ENCODE data around the gene RHOD.

RHOD gene

GRCh38 chr11:67102664-67103063, 46.0 kb downstream of the RHOD start:
- peaks cover 0 to 14% (median 10%) of the 10 kb centered on the region in 5 donors for H3K4me1 ChIP-seq (ENCODE audit: control insufficient read depth in 5 of 5, insufficient read depth in 5 of 5, low read length in 5 of 5)
- H3K36me3 ChIP-seq (ENCODE audit: control insufficient read depth in 5 of 5, insufficient read depth in 5 of 5, low read length in 5 of 5): no peaks in the 10 kb centered on the region
- no peak overlapping the region for H3K9ac ChIP-seq (ENCODE audit: low read length in 5 of 5)
- no peaks in the 10 kb centered on the region for H3K27me3 ChIP-seq (ENCODE audit: control insufficient read depth in 5 of 5, insufficient read depth in 4 of 5, low read length in 5 of 5)
- no peak overlapping the region for H3K4me3 ChIP-seq (ENCODE audit: low read depth in 1 of 5, low read length in 5 of 5)
- no peaks in the 10 kb centered on the region for H3K9me3 ChIP-seq (ENCODE audit: control insufficient read depth in 5 of 5, low read length in 5 of 5)
- no peak overlapping the region for H3K27ac ChIP-seq (ENCODE audit: low read depth, low read length)

DNA sequence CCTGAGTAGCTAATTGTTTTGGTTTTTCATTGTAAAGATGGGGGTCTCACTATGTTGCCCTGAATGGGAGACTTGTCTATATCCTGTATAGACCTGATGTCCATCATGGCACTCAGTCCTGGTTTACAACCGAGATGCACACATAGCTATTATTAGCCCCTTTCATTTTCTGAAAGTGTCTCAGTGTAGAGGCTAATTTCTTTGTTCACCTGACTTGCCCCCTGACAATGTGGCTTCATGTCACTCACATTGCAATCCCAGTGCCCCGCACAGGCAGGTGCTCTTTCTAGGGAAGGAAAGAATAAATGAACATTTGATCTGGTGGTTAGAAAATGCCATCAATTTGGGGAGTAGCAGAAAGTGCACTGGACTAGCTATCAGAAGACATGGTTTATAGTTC, 49.3 kb downstream of the RHOD start:
- H3K9me3 ChIP-seq (ENCODE audit: control insufficient read depth in 5 of 5, low read length in 5 of 5): no peaks in the 10 kb centered on the region
- H3K4me1 ChIP-seq (ENCODE audit: control insufficient read depth in 5 of 5, insufficient read depth in 5 of 5, low read length in 5 of 5): peaks cover 0 to 6% (median 4%) of the 10 kb centered on the region in 5 donors
- H3K4me3 ChIP-seq (ENCODE audit: low read depth in 1 of 5, low read length in 5 of 5): no peak overlapping the region
- H3K36me3 ChIP-seq (ENCODE audit: control insufficient read depth in 5 of 5, insufficient read depth in 5 of 5, low read length in 5 of 5): no peaks in the 10 kb centered on the region
- no peak overlapping the region for H3K27ac ChIP-seq (ENCODE audit: low read depth, low read length)
- no peak overlapping the region for H3K9ac ChIP-seq (ENCODE audit: low read length in 5 of 5)
- H3K27me3 ChIP-seq (ENCODE audit: control insufficient read depth in 5 of 5, insufficient read depth in 4 of 5, low read length in 5 of 5): no peaks in the 10 kb centered on the region

DNA sequence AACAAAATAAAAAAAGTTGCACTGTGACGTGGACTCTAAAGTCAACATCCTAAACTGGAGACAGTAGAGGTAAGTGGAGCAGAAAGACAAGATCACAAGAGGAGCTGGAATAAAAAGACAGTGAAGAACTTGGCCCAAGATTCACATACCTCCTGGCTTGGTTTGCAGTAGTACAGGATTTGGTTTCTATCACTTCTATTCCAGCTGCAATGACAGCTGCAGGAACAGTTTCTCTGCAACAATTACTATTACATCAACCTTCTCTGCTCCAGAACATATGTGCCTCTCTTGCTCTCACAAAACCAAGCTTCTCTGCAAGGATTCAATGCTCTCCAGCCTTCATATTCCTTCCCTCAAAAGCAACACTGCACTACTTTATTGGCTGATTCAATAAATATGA, 54.6 kb downstream of the RHOD start:
- Histone ChIP-seq H3K27me3 (ENCODE audit: control insufficient read depth in 5 of 5, insufficient read depth in 4 of 5, low read length in 5 of 5) (no peaks in the 10 kb centered on the region), H3K36me3 (ENCODE audit: control insufficient read depth in 5 of 5, insufficient read depth in 5 of 5, low read length in 5 of 5) (no peaks in the 10 kb centered on the region), H3K9me3 (ENCODE audit: control insufficient read depth in 5 of 5, low read length in 5 of 5) (no peaks in the 10 kb centered on the region), H3K4me1 (ENCODE audit: control insufficient read depth in 5 of 5, insufficient read depth in 5 of 5, low read length in 5 of 5) (peaks cover 0 to 15% (median 8%) of the 10 kb centered on the region in 5 donors), H3K4me3 (ENCODE audit: low read depth in 1 of 5, low read length in 5 of 5) (no peak overlapping the region), H3K27ac (ENCODE audit: low read depth, low read length) (no peak overlapping the region), H3K9ac (ENCODE audit: low read length in 5 of 5) (no peak overlapping the region)

GRCh38 chr11:67113231-67113721, 56.6 kb downstream of the RHOD start:
- Histone ChIP-seq H3K4me3 (ENCODE audit: low read depth in 1 of 5, low read length in 5 of 5) (no peak overlapping the region), H3K27ac (ENCODE audit: low read depth, low read length) (no peak overlapping the region), H3K36me3 (ENCODE audit: control insufficient read depth in 5 of 5, insufficient read depth in 5 of 5, low read length in 5 of 5) (no peaks in the 10 kb centered on the region), H3K9ac (ENCODE audit: low read length in 5 of 5) (no peak overlapping the region), H3K4me1 (ENCODE audit: control insufficient read depth in 5 of 5, insufficient read depth in 5 of 5, low read length in 5 of 5) (peaks cover 0 to 25% (median 14%) of the 10 kb centered on the region in 5 donors), H3K27me3 (ENCODE audit: control insufficient read depth in 5 of 5, insufficient read depth in 4 of 5, low read length in 5 of 5) (no peaks in the 10 kb centered on the region), H3K9me3 (ENCODE audit: control insufficient read depth in 5 of 5, low read length in 5 of 5) (no peaks in the 10 kb centered on the region)

- H3K9ac ChIP-seq (ENCODE audit: low read length in 5 of 5): no peak overlapping the region
- H3K9me3 ChIP-seq (ENCODE audit: control insufficient read depth in 5 of 5, low read length in 5 of 5): no peaks in the 10 kb centered on the region
- no peak overlapping the region for H3K27ac ChIP-seq (ENCODE audit: low read depth, low read length)
- H3K36me3 ChIP-seq (ENCODE audit: control insufficient read depth in 5 of 5, insufficient read depth in 5 of 5, low read length in 5 of 5): no peaks in the 10 kb centered on the region
- peaks cover 0 to 25% (median 14%) of the 10 kb centered on the region in 5 donors for H3K4me1 ChIP-seq (ENCODE audit: control insufficient read depth in 5 of 5, insufficient read depth in 5 of 5, low read length in 5 of 5)
- H3K4me3 ChIP-seq (ENCODE audit: low read depth in 1 of 5, low read length in 5 of 5): no peak overlapping the region
- H3K27me3 ChIP-seq (ENCODE audit: control insufficient read depth in 5 of 5, insufficient read depth in 4 of 5, low read length in 5 of 5): no peaks in the 10 kb centered on the region
These were observed 57.7 kb downstream of the RHOD start for GRCh38 chr11:67114275-67114896.

GRCh38 chr11:67116758-67117105, 60.1 kb downstream of the RHOD start:
- H3K4me1 ChIP-seq (ENCODE audit: control insufficient read depth in 5 of 5, insufficient read depth in 5 of 5, low read length in 5 of 5): peaks cover 0 to 31% (median 23%) of the 10 kb centered on the region in 5 donors
- no peaks in the 10 kb centered on the region for H3K9me3 ChIP-seq (ENCODE audit: control insufficient read depth in 5 of 5, low read length in 5 of 5)
- H3K4me3 ChIP-seq (ENCODE audit: low read depth in 1 of 5, low read length in 5 of 5): no peak overlapping the region
- H3K27me3 ChIP-seq (ENCODE audit: control insufficient read depth in 5 of 5, insufficient read depth in 4 of 5, low read length in 5 of 5): no peaks in the 10 kb centered on the region
- H3K27ac ChIP-seq (ENCODE audit: low read depth, low read length): no peak overlapping the region
- H3K9ac ChIP-seq (ENCODE audit: low read length in 5 of 5): no peak overlapping the region
- no peaks in the 10 kb centered on the region for H3K36me3 ChIP-seq (ENCODE audit: control insufficient read depth in 5 of 5, insufficient read depth in 5 of 5, low read length in 5 of 5)

DNA sequence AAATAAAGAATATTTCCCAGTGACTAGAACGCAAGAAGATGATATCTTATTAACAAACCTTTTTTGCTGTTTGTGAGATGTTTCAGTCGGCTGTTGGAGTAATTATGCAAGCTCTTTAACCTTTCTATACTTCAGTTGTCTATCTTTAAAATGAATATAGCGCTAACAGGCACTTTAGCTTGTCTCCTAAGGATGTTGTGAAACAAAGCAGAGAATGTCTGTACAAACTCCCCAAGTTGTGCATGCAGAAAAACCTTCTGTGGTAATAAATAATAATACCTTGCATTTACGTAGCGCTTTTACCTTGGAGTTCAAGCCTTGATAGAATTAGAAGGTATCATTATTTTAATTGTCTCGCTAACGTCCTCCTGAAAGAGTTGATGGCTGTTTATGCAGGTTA, 60.5 kb downstream of the RHOD start:
- Histone ChIP-seq H3K9ac (ENCODE audit: low read length in 5 of 5) (peak overlapping the region in 3 of 5 donors; percentile 63 to 76 (median 68)), H3K4me3 (ENCODE audit: low read depth in 1 of 5, low read length in 5 of 5) (peak overlapping the region in 4 of 5 donors; percentile 41 to 72 (median 62)), H3K9me3 (ENCODE audit: control insufficient read depth in 5 of 5, low read length in 5 of 5) (no peaks in the 10 kb centered on the region), H3K4me1 (ENCODE audit: control insufficient read depth in 5 of 5, insufficient read depth in 5 of 5, low read length in 5 of 5) (peaks cover 0 to 33% (median 26%) of the 10 kb centered on the region in 5 donors), H3K36me3 (ENCODE audit: control insufficient read depth in 5 of 5, insufficient read depth in 5 of 5, low read length in 5 of 5) (no peaks in the 10 kb centered on the region), H3K27me3 (ENCODE audit: control insufficient read depth in 5 of 5, insufficient read depth in 4 of 5, low read length in 5 of 5) (no peaks in the 10 kb centered on the region), H3K27ac (ENCODE audit: low read depth, low read length) (peak overlapping the region; percentile 4)

DNA sequence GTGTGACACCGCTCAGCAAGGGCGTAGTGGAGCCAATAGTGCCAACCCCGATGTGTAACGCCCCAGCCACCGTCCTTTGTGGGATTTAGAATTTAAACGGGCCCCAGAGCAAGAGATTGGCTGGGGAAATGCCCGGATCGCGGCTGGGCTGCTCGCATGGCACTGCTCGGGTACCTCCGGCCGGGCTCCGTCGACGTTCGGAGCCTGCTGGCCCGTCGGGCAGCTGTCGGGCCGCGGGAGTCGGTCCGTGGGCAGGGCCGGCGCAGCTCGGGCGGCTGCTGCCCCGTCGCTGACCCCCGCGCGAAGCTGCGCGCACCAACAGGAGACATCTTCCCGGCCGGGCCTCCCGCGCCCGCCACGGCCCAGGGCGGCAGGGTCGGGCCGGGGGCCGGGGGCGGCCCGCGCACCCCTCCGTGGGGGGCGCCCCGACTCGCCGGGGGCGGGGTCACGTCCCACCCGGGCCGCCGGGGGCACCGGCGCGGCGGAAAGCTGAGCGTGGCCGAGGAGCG, 61.1 kb downstream of the RHOD start:
- H3K9me3 ChIP-seq (ENCODE audit: control insufficient read depth in 5 of 5, low read length in 5 of 5): no peaks in the 10 kb centered on the region
- peak overlapping the region in 4 of 5 donors; percentile 61 to 76 (median 70) for H3K9ac ChIP-seq (ENCODE audit: low read length in 5 of 5)
- peak overlapping the region; percentile 4 for H3K27ac ChIP-seq (ENCODE audit: low read depth, low read length)
- peaks cover 0 to 35% (median 28%) of the 10 kb centered on the region in 5 donors for H3K4me1 ChIP-seq (ENCODE audit: control insufficient read depth in 5 of 5, insufficient read depth in 5 of 5, low read length in 5 of 5)
- no peaks in the 10 kb centered on the region for H3K36me3 ChIP-seq (ENCODE audit: control insufficient read depth in 5 of 5, insufficient read depth in 5 of 5, low read length in 5 of 5)
- H3K27me3 ChIP-seq (ENCODE audit: control insufficient read depth in 5 of 5, insufficient read depth in 4 of 5, low read length in 5 of 5): no peaks in the 10 kb centered on the region
- H3K4me3 ChIP-seq (ENCODE audit: low read depth in 1 of 5, low read length in 5 of 5): peak overlapping the region in 4 of 5 donors; percentile 61 to 72 (median 64)

DNA sequence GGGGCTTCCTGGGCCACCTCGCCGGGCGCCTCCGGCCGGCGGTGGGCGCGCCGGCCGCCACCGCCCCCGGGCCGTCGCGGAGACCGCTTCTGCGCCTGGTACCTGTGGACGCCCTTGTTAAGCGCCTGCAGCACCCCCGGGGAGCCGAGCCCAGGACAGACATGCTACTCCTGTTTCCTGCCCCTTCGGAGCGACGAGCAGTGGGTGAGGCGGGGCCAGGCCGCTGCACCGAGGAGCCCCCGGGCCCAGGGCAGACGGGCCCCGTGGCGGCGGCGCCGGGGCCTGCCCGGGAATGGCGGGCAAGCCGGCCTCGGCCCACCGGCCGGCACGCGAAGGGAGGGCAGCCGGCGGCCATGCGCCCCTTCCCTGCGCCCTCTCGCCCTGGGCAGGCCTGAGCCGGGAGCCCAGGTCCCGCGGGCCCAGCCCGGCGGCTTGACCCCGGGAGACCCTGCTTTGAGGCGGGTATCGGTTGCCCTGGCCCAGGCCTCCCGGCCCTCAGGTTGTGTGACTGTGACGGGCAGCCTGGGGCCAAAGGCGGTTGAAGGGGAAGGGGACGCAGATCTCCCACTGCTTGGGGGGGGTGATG, 61.6 kb downstream of the RHOD start:
- Histone ChIP-seq H3K4me1 (ENCODE audit: control insufficient read depth in 5 of 5, insufficient read depth in 5 of 5, low read length in 5 of 5) (peaks cover 0 to 40% (median 31%) of the 10 kb centered on the region in 5 donors), H3K4me3 (ENCODE audit: low read depth in 1 of 5, low read length in 5 of 5) (peak overlapping the region in 4 of 5 donors; percentile 61 to 72 (median 64)), H3K27ac (ENCODE audit: low read depth, low read length) (peak overlapping the region; percentile 77), H3K9ac (ENCODE audit: low read length in 5 of 5) (peak overlapping the region in 3 of 5 donors; percentile 59 to 76 (median 72)), H3K9me3 (ENCODE audit: control insufficient read depth in 5 of 5, low read length in 5 of 5) (no peaks in the 10 kb centered on the region), H3K36me3 (ENCODE audit: control insufficient read depth in 5 of 5, insufficient read depth in 5 of 5, low read length in 5 of 5) (peaks cover 0 to 4% (median 0%) of the 10 kb centered on the region in 5 donors), H3K27me3 (ENCODE audit: control insufficient read depth in 5 of 5, insufficient read depth in 4 of 5, low read length in 5 of 5) (no peaks in the 10 kb centered on the region)

All from subcutaneous abdominal adipose tissue (tissue), 5 donors.